ENCODE data around the gene RAPGEF1. TPM values are rescaled to one million over a fixed set of nuclear protein-coding genes. Genes with fewer than 3 reads are reported as not detected.
A peak's percentile ranks its signal among the peaks of the same experiment; 100 is the strongest.

The RAPGEF1 gene
- total RNA-seq, 1 donor from 2014 or later = 168 TPM

DNA sequence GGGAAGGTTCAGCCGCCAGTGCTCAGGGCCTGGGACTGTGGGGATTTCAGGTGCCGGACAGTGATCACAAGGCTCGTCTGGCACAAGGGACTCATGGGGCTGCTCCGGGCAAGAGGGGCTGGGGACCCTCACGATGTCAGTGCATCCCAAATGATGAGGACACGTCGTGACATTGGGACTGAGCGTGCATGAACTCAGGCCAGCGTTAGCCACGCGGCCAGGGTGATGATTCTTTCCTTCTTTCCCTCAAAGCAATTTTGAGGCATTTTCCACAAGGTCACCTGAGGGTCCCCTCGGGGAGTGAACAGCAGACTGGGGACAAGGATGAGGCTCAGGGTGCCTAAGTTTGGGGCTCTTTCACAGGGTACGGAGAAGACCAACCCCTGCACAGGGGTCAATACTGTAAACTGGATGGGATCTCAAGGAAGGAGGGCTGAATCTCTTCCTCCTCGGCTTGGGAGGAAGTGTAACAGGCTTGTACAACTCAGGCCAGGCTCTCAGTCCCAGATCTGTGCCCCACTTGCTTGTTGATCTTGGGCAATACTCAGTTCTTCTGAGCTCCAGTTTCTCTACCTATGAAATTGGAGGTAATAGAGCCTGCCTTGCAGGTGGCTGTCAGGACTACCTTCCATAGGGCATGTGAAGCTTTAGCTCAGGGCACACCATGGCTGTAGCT, 116.1 kb downstream of the RAPGEF1 start:
- Mint-ChIP-seq H3K9me3 (no peaks in the 10 kb centered on the region), H3K27ac (no peak overlapping the region), H3K36me3 (ENCODE audit: low read depth) (peaks cover 53% of the 10 kb centered on the region), H3K4me3 (no peak overlapping the region), H3K4me1 (ENCODE audit: low read depth) (peaks cover 53% of the 10 kb centered on the region), H3K27me3 (ENCODE audit: insufficient read depth) (no peaks in the 10 kb centered on the region)
- intact Hi-C loops (cut with micrococcal nuclease) = no loop called here
- DNase-seq (ENCODE audit: low spot score) = no peak

DNA sequence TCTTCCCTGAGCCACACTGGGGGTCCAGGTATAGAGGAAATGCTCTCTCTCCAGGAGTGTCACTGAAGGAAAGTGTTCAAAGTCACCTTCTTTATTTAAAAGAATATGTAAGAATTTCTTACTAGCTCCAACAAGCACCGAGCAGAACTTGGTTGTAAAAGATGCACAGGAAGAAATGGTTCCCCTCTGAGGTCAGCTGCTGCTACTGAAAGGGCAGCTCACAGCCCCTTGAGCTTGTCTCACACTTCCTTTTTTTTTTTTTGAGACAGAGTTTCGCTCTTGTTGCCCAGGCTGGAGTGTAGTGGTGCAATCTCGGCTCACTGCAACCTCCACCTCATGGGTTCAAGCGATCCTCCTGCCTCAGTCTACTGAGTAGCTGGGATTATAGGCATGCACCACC, 117.4 kb downstream of the RAPGEF1 start:
- Mint-ChIP-seq H3K27ac (no peak overlapping the region), H3K9me3 (no peaks in the 10 kb centered on the region), H3K4me1 (ENCODE audit: low read depth) (peaks cover 50% of the 10 kb centered on the region), H3K4me3 (no peak overlapping the region), H3K36me3 (ENCODE audit: low read depth) (peaks cover 56% of the 10 kb centered on the region), H3K27me3 (ENCODE audit: insufficient read depth) (no peaks in the 10 kb centered on the region)
- intact Hi-C loops (cut with micrococcal nuclease) = no loop called here
- no peak for DNase-seq (ENCODE audit: low spot score)

DNA sequence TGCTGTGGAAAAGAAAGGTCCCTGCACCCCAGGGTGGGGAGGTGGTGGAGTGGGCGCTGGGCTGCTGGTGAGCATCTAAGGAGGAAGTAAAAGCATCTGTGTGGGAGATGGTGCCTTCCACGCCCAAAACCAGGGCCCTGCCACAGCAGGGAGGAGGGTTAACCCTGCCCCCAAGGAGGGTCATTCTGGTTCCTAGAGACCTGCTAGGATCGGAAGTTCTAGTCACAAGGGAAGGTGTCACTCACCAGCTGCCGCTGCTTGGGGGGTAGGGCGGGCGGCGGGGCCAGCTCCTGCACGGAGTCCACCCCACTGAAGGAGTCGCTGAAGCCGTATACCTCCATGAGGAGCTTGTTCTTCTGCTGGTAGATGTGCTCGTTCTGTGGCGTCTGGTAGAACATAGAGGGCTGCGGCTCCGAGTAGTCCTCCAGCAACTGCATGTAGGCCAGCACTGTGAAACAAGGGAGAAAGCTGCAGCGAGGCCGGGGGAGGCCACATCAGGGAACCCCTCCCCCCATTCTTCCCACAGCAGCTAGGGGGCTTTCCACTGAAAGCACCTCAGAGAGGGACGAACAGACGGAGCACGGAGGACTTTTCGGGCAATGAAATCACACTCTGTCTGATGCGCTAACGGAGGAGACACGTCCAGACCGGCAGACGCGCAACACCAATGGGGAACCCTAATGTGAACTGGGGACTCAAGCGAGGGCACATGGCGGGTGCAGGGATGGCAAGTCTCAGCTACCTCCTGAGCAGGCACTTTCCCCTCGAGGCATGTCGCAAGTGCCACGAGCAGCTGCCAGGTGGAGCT, 118.1 kb downstream of the RAPGEF1 start:
- Mint-ChIP-seq H3K27me3 (ENCODE audit: insufficient read depth) (no peaks in the 10 kb centered on the region), H3K27ac (peak overlapping the region; percentile 76), H3K4me3 (no peak overlapping the region), H3K36me3 (ENCODE audit: low read depth) (peaks cover 59% of the 10 kb centered on the region), H3K4me1 (ENCODE audit: low read depth) (peaks cover 46% of the 10 kb centered on the region), H3K9me3 (no peaks in the 10 kb centered on the region)
- intact Hi-C loops (cut with micrococcal nuclease) = no loop called here
- DNase-seq (ENCODE audit: low spot score) = no peak

DNA sequence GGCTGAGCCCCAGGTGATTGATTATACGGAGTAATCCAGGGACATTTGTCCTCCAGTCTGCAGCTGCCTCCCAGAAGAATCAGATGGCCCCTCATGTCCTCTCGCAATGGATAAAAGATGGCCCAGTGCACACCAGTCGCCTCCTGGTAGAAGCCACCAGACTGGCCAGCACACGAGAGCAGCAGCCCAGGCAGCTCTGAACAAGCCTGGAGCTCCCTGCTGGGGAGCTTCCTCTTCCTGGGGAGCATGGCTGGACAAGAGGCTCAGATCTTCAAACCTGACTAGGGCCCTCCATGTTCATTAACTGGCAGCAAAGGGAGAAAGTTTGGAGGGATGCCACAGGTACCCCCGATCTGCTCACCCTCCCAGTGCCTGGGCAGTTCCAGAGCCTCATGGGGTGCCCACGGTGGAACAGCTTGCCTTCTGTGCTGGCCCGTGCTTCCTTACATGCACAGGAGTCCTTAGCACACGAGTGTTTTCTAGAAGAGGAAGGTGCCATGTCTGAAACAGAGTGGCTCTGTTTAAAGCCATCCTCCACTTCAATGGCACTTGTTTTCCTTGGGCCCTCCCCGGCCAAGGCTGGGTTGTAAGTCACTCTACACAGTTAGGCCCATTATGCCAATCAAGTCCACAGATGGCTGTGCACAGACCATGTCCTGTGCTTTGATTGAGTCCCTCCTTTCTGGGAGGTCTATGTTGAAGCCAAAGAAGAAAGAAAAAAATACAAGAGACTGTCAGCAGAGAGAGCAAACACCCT, 118.9 kb downstream of the RAPGEF1 start:
- no peaks in the 10 kb centered on the region for H3K9me3 Mint-ChIP-seq
- H3K27ac Mint-ChIP-seq = peak overlapping the region; percentile 76
- no peak overlapping the region for H3K4me3 Mint-ChIP-seq
- intact Hi-C loops (cut with micrococcal nuclease) = no loop called here
- no peak for DNase-seq (ENCODE audit: low spot score)
- H3K4me1 Mint-ChIP-seq (ENCODE audit: low read depth) = peaks cover 40% of the 10 kb centered on the region
- peaks cover 60% of the 10 kb centered on the region for H3K36me3 Mint-ChIP-seq (ENCODE audit: low read depth)
- no peaks in the 10 kb centered on the region for H3K27me3 Mint-ChIP-seq (ENCODE audit: insufficient read depth)

DNA sequence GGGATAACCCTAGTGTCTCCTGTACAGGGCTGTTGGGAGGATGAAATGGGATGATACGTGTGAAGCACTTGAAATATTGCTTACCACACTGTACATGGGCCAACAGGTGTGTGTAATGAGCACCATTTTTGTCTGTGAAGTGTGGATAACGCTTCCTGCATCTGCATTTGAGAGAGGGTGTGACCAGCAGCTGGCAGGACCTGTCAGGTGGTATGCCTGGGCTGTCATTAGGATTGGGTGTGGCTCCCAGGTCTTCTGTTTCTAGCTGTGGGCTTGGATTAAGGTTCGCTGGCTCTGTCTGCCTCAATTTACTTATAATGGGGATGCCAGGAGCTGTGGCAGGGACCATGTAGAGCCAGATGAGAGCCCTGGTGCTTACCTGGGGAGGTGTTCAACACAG, 120.2 kb downstream of the RAPGEF1 start:
- H3K9me3 Mint-ChIP-seq = no peaks in the 10 kb centered on the region
- no peak overlapping the region for H3K27ac Mint-ChIP-seq
- H3K36me3 Mint-ChIP-seq (ENCODE audit: low read depth) = peaks cover 56% of the 10 kb centered on the region
- H3K27me3 Mint-ChIP-seq (ENCODE audit: insufficient read depth) = no peaks in the 10 kb centered on the region
- no peak for DNase-seq (ENCODE audit: low spot score)
- intact Hi-C loops (cut with micrococcal nuclease) = no loop called here
- peaks cover 28% of the 10 kb centered on the region for H3K4me1 Mint-ChIP-seq (ENCODE audit: low read depth)
- no peak overlapping the region for H3K4me3 Mint-ChIP-seq

DNA sequence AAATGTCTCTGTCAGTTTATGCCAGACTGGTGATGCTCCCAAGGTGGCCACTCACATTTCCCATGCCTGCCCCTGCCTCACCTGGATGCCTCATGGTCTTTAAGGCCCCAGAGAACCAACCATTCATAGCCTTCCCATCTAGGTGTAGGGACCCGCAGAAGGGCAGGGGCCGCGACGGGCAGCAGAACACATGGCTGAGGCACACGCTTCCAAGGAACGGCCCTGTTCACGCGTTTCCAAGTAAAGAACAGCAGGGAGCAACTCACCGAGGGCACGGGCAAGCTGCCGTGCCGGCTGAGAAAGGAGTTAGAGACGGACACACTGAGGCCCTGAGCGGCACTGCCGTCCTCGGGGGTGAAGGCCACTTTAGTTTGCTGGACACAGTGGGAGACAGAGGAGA, 121.1 kb downstream of the RAPGEF1 start:
- intact Hi-C loops (cut with micrococcal nuclease) = no loop called here
- Mint-ChIP-seq H3K9me3 (no peaks in the 10 kb centered on the region), H3K4me3 (no peak overlapping the region), H3K27me3 (ENCODE audit: insufficient read depth) (no peaks in the 10 kb centered on the region), H3K27ac (peak overlapping the region; percentile 84), H3K36me3 (ENCODE audit: low read depth) (peaks cover 53% of the 10 kb centered on the region), H3K4me1 (ENCODE audit: low read depth) (peaks cover 22% of the 10 kb centered on the region)
- no peak for DNase-seq (ENCODE audit: low spot score)

DNA sequence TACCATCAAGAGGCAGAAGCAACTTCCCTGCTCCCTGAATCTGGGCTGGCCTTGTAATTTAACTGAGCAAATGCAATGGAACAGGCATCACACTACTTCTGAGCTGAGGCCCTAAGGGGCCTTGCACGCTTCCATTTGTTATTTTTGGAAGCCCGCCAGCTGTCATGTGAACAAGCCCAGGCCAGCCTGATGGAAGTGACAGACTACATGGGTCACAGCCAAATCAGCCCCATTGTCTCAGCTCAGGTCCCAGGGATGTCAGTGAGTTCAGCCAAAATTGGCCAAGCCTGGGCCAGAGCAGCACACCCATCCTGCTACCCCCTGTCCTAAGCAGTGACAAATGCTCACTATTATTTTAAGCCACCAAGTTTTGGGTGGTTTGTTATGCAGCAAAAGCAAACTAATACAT, 121.8 kb downstream of the RAPGEF1 start:
- no peak for DNase-seq (ENCODE audit: low spot score)
- peak overlapping the region; percentile 48 for H3K27ac Mint-ChIP-seq

DNA sequence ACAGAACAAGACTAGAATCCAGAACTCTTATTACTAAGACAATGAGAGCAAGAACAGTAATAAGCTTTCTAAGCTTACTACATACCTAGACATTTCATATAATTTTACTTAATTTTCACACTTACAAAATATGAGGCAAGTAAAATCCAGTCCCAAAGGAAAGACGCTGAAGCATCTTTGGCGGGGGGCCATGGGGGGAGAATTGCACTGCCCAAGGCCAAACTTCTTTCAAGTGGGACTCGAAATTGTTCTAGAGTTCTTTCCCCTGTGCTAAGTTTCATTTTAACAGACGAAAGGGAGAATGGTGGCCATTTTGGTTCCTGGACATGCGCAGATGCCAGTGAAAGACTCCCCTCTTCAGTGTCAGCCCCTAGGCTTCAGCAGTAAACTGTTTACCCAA, 122.3 kb downstream of the RAPGEF1 start:
- Mint-ChIP-seq H3K36me3 (ENCODE audit: low read depth) (peaks cover 55% of the 10 kb centered on the region), H3K27ac (peak overlapping the region; percentile 48)

More for the DNA sequence above, 121.8 kb downstream of the RAPGEF1 start:
- Mint-ChIP-seq H3K9me3 (no peaks in the 10 kb centered on the region), H3K4me1 (ENCODE audit: low read depth) (peaks cover 22% of the 10 kb centered on the region), H3K36me3 (ENCODE audit: low read depth) (peaks cover 55% of the 10 kb centered on the region), H3K4me3 (no peak overlapping the region), H3K27me3 (ENCODE audit: insufficient read depth) (no peaks in the 10 kb centered on the region)
- intact Hi-C loops (cut with micrococcal nuclease) = no loop called here

DNA sequence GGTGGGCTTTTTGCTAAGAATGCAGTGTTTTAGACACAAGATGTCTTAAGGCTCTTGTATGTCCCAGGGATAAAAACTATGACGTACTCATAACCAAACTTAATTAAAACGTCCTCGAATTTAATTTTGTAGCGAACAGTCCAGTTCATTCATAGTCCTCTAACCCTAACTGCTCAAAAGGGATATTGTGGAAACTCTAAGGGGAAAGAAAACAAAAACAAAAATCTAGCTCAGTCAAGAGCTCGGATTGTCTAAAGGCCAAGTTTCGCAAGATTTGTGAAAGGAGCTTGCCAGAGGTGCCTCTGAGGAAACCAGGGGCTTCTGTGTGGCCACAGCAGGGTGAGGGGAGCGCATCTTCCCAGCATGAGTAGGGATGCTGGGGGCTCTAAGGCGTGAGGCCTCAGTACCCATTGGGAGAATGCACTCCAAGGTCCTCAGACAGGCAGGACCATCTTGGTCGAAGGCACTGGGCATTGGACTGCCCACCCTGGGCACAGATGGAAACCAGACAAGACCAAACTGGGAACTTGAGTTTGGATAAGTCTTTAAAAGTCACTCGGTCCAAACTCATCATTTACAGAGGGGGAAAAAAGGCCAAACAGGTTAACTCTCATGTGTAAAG, 122.8 kb downstream of the RAPGEF1 start:
- peak overlapping the region; percentile 40 for H3K27ac Mint-ChIP-seq

More for the DNA sequence above, 122.3 kb downstream of the RAPGEF1 start:
- Mint-ChIP-seq H3K4me1 (ENCODE audit: low read depth) (peaks cover 22% of the 10 kb centered on the region), H3K9me3 (no peaks in the 10 kb centered on the region), H3K4me3 (no peak overlapping the region), H3K27me3 (ENCODE audit: insufficient read depth) (no peaks in the 10 kb centered on the region)
- intact Hi-C loops (cut with micrococcal nuclease) = no loop called here
- DNase-seq (ENCODE audit: low spot score) = no peak

DNA sequence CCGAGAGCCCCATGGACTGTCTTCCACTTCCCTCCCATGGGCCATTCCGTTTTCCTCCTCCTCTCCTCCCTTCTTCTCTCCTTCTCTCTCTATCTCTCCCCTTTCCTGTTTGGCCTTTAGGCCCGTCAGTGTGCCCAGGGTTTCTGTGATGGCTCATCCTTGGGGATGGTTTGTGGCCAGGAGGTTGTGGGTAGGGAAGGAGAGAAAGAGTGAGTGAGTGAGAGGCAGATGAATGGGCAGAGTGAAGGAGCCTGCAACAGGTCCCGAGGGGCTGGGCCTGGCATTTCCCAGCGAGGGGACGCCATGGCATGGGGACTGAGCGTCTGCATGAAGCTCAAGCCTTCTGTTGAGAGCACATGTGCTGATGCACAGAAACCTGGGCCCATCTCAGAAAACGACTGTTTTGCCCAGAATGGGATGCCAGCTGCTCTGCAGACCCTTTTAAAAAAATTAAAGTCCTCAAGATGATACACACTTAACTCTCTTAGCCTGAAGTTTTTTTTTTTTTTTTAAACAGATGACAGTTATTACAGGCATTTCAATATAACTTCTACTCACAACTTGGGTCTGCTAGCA, 125.4 kb downstream of the RAPGEF1 start:
- H3K4me3 Mint-ChIP-seq = no peak overlapping the region
- no peak for DNase-seq (ENCODE audit: low spot score)
- peaks cover 11% of the 10 kb centered on the region for H3K4me1 Mint-ChIP-seq (ENCODE audit: low read depth)
- H3K27me3 Mint-ChIP-seq (ENCODE audit: insufficient read depth) = no peaks in the 10 kb centered on the region
- no peaks in the 10 kb centered on the region for H3K9me3 Mint-ChIP-seq
- peaks cover 49% of the 10 kb centered on the region for H3K36me3 Mint-ChIP-seq (ENCODE audit: low read depth)
- H3K27ac Mint-ChIP-seq = no peak overlapping the region
- intact Hi-C loops (cut with micrococcal nuclease) = no loop called here

More for the DNA sequence above, 122.8 kb downstream of the RAPGEF1 start:
- no peaks in the 10 kb centered on the region for H3K27me3 Mint-ChIP-seq (ENCODE audit: insufficient read depth)
- H3K9me3 Mint-ChIP-seq = no peaks in the 10 kb centered on the region
- DNase-seq (ENCODE audit: low spot score) = no peak
- peaks cover 56% of the 10 kb centered on the region for H3K36me3 Mint-ChIP-seq (ENCODE audit: low read depth)
- intact Hi-C loops (cut with micrococcal nuclease) = no loop called here
- no peak overlapping the region for H3K4me3 Mint-ChIP-seq
- peaks cover 22% of the 10 kb centered on the region for H3K4me1 Mint-ChIP-seq (ENCODE audit: low read depth)

DNA sequence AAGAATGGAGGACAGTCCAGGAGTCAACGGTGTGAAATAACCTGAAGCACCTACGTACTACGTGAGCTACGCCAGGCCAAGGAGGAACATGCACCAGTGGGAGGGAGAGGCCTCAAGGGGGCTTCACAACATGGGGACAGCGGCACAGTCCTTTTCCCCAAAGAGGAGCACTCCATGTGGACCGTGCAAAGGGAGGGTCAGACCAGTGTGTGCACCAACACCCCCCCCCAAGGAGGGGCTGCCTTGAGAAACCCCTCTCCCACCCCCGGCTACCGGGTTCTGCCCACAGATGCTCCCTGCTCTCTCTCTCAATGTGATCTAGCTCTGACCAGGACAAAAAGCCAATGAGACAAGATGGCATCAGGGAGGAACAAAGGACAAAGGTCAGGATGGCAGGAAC, 126.0 kb downstream of the RAPGEF1 start:
- Mint-ChIP-seq H3K4me1 (ENCODE audit: low read depth) (peaks cover 11% of the 10 kb centered on the region), H3K9me3 (no peaks in the 10 kb centered on the region), H3K27me3 (ENCODE audit: insufficient read depth) (no peaks in the 10 kb centered on the region), H3K27ac (no peak overlapping the region), H3K4me3 (no peak overlapping the region), H3K36me3 (ENCODE audit: low read depth) (peaks cover 47% of the 10 kb centered on the region)
- DNase-seq (ENCODE audit: low spot score) = no peak
- intact Hi-C loops (cut with micrococcal nuclease) = no loop called here

DNA sequence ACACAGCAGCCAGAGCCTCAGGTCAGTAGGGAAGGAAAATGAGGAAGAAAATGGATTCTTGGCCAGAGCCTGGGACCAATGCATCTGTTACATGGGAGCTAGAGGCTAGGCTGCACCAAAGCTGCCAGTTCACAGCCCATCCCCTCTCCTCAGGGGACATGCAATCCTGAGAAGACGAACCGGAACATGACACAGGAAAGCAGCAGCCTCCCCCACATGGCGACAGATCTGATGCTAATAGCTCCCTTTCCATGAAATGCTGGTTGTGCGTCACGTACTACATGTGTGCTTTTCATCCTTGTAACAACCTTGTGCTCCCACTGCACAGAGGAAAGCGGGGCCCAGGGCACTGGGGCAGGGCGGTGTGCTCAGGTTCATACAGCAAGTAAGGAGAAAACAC, 127.0 kb downstream of the RAPGEF1 start:
- H3K27ac Mint-ChIP-seq = peak overlapping the region; percentile 46

More for the DNA sequence above, 127.0 kb downstream of the RAPGEF1 start:
- intact Hi-C loops (cut with micrococcal nuclease) = no loop called here
- Mint-ChIP-seq H3K36me3 (ENCODE audit: low read depth) (peaks cover 40% of the 10 kb centered on the region), H3K27me3 (ENCODE audit: insufficient read depth) (no peaks in the 10 kb centered on the region), H3K4me1 (ENCODE audit: low read depth) (peaks cover under 1% of the 10 kb centered on the region), H3K9me3 (no peaks in the 10 kb centered on the region), H3K4me3 (no peak overlapping the region)
- DNase-seq (ENCODE audit: low spot score) = no peak
